ENCODE data around the gene EMILIN1.

Gene EMILIN1

DNA sequence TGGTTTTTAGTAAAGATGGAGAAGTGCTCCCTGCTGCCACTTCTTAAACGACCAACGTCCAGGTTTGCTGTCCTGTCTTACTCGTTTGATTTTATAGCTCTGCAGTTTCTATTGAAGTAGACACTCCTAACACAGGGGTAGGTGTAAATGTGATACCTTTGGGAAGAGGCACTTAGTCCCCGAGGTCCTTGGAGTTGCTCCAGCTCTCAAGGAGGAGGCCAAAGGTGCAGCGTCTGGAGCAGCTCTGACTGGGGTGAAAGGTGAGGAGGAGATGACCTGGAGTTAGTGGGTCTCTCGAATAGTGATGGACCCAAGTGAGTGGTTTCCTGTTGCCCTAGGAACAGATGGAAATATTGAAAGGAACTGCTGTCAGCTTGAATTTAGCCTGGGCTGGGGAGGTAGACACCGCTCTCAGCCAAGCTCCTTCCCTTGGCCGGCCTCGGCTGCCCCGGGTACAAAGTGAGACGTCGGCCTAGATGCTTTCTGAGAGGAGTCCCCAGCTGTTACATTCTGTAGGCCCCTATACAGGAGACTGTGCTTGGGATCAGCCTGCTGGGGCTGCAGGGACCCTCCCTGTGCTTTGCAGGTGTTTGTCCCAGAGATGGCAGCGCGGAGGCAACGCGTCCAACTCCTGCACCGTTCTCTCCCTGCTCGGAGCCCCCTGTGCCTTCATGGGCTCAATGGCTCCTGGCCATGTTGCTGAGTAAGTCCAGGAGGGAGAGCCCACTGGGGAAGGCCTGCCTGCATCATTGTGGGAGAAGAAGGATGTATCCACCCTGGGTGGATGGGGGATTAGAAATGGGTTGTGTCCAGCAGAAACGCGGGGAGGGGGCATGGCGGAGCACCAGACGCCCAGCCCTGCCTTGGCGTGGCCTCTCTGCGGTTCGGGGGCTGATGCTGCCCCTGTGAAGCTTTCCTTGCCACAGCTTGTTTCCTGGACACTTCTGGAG lies 13.6 kb downstream of the EMILIN1 start:
- DNase-seq (ENCODE audit: low spot score) = no peak
- POLR2A ChIA-PET (ENCODE audit: low non-redundant PET) = no interaction called here
- CTCF ChIA-PET = no interaction called here
- no peak overlapping the region for H3K27ac ChIP-seq
- TF ChIP-seq, protein P1, sequence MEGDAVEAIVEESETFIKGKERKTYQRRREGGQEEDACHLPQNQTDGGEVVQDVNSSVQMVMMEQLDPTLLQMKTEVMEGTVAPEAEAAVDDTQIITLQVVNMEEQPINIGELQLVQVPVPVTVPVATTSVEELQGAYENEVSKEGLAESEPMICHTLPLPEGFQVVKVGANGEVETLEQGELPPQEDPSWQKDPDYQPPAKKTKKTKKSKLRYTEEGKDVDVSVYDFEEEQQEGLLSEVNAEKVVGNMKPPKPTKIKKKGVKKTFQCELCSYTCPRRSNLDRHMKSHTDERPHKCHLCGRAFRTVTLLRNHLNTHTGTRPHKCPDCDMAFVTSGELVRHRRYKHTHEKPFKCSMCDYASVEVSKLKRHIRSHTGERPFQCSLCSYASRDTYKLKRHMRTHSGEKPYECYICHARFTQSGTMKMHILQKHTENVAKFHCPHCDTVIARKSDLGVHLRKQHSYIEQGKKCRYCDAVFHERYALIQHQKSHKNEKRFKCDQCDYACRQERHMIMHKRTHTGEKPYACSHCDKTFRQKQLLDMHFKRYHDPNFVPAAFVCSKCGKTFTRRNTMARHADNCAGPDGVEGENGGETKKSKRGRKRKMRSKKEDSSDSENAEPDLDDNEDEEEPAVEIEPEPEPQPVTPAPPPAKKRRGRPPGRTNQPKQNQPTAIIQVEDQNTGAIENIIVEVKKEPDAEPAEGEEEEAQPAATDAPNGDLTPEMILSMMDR (conservative IDR thresholded peaks at IDR 0.05; ENCODE audit: low read depth) = no peak

DNA sequence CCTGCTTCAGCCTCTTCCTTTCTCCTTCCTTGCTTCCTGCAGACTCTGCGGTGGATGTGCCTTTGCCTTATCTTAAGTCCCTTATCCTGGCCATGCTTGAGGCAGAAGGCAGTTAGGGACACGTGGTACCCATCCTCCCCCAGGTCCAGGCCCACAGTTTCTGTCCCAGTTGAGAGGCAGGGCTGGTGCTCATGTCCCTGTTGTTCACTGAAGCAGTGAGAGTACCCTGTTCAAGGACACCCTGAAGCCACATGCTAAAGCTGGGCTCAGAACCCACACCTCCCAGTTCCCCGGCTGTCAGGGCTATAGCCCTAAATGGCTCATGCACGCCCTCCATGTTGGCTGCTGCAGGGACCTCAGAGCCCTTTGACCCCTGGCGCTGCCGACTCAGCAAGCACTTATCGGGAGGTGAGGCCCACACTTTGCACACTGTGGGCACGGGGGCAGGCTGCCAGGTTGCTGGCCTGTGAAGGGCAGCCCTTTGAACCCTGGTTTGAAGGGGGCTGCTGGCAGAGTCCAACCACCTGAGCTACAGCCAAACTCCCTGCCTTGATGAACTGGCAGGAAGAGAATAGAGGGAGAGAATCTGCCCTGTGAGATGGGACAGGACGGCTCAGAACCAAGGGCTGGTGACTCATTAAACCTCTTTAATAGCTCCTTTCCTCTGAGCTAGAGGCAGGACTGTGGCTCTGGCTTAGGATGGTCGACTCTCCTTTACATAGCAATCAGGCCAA lies 14.4 kb downstream of the EMILIN1 start:
- H3K27ac ChIP-seq = no peak overlapping the region
- DNase-seq (ENCODE audit: low spot score) = no peak
- TF ChIP-seq, protein P1 (conservative IDR thresholded peaks at IDR 0.05; ENCODE audit: low read depth) = no peak
- CTCF ChIA-PET = no interaction called here
- POLR2A ChIA-PET (ENCODE audit: low non-redundant PET) = interaction anchor here (0.5 kb wide), 1 partner anchor 99 kb away, joined by 5 read pairs; no protein-coding TSS in a partner anchor

DNA sequence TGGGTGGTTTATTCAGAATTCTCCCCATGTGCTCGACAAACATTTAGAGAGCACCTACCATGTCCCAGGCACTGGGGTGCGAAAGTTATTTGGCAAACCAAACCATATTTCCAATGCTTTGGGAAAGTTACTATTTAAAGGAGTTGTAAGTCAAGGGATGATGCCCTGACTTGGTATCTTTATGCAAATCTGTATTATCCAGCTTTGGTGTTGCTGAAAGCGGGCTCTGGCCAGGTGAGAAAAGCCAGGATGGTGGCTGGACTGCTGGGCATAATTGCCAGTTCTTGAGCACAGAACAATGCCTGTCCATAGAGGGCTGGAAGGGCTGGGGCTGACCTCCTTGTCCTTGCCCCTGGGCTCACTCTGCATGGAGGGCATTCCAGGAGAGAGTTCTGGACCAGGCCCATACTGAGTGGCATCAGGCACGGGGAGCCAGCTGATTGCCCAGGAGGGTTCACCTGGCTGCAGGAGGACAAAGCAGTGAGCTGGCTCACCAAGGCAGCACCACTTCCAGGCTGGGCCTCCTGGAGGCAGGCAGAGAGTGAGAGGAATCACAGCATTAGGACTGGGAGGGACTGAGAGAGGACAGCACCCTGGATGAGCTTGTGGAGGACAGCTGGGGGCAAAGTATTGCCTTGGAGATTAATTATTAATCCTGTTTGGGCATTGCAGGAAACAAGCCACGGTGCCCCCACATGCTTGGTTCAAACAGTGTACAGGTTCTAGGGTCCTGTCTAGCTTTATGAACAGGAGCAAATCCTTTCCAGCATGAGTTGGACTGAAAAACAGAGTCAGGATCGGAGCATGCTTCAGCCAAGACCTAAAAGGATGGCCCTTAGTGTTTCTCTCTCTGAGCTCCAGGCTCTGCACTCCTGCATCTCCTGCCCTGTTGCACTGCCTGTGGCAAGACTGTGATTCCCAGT lies 15.3 kb downstream of the EMILIN1 start:
- DNase-seq (ENCODE audit: low spot score) = no peak
- ChIA-PET POLR2A (ENCODE audit: low non-redundant PET) (no interaction called here), CTCF (interaction anchor here (1.1 kb wide), 1 partner anchor 186 kb away, joined by 3 read pairs; no protein-coding TSS in a partner anchor)
- no peak overlapping the region for H3K27ac ChIP-seq
- TF ChIP-seq, protein P1 (conservative IDR thresholded peaks at IDR 0.05; ENCODE audit: low read depth) = no peak

DNA sequence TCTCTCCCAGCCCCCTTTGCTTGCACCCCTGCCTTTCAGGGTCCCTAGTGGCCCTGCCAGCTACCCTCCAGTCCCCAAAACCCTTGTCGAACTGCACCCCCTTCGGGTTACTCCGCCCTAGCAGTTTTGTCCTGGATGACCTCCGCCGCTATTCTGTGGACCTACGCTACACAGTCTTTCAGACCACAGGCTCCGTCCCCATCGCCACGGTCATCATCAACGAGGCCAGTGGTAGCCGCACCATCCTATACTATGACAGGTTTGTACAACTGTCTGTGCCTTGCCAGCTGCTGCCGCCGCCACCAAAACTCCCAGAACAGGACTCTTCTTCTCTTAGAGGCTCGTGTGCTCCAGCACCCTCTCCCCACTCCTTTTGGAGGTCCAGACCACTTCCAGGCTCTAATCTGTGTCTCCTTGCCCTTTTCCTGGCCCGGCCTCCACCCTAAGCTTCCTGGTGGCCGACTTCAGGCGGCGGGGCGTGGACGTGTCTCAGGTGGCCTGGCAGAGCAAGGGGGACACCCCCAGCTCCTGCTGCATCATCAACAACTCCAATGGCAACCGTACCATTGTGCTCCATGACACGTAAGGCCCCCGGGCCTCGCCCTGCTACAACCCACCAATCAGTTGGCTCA lies 16.1 kb downstream of the EMILIN1 start:
- TF ChIP-seq, protein P1 (conservative IDR thresholded peaks at IDR 0.05; ENCODE audit: low read depth) = no peak
- DNase-seq (ENCODE audit: low spot score) = no peak
- no peak overlapping the region for H3K27ac ChIP-seq
- CTCF ChIA-PET = interaction anchor here (1.1 kb wide), 1 partner anchor 185 kb away, joined by 3 read pairs; no protein-coding TSS in a partner anchor
- POLR2A ChIA-PET (ENCODE audit: low non-redundant PET) = no interaction called here

DNA sequence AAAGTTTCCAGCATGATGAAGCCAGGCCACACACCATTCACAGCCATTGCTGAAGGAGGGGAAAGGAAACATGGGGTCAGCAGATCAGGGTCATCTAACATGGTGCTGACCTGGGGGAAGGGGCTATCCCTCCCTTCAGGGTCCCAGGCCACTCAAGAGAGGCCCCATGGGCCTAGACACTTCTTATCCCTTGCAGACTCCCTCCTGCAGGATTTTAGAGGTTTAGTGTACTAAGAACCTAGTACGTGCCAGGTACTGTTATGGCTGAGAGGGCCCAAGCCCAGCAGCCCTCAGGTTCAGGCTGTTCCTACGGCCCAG lies 17.0 kb downstream of the EMILIN1 start:
- POLR2A ChIA-PET (ENCODE audit: low non-redundant PET) = interaction anchor here (0.6 kb wide), 1 partner anchor 248 kb away, joined by 3 read pairs; no protein-coding TSS in a partner anchor
- CTCF ChIA-PET = interaction anchor here (0.6 to 1.1 kb wide), 2 partner anchors 9 to 184 kb away, joined by 3 read pairs; partner anchors contain the start of gene KHK
- no peak overlapping the region for H3K27ac ChIP-seq
- no peak for DNase-seq (ENCODE audit: low spot score)
- TF ChIP-seq, protein P1 (conservative IDR thresholded peaks at IDR 0.05; ENCODE audit: low read depth) = no peak
